Endometrial microvascular endothelial cells (primary cell): ENCODE data around the gene DDN. TPM values are rescaled to one million over a fixed set of nuclear protein-coding genes. Genes with fewer than 3 reads are reported as not detected.

ENCODE experiments used
- in situ Hi-C: cut with HindIII; loops from 2 replicates; pipeline ENCODE4 v1.10.0; 2017; ENCODE audit warnings: low sequenced_read_pairs, low pct_unique_long_range_greater_than_20kb; ENCODE audit errors: inconsistent ontology term
- total RNA-seq: library from RNA; depleted of rRNA; stranded (reverse); fragments of >200 nt; gene quantifications from one replicate; pipeline ENCODE4 v1.2.3, GENCODE V29; 2015; ENCODE audit errors: inconsistent ontology term

The DDN gene
- total RNA-seq, 1 donor from 2014 or later = 0.93 TPM

GRCh38 chr12:48972213-48972951, 26.8 kb downstream of the DDN start:
- in situ Hi-C loops = no loop called here

GRCh38 chr12:48970702-48971334, 28.4 kb downstream of the DDN start:
- in situ Hi-C loops = no loop called here

- in situ Hi-C loops = no loop called here
These were observed 29.1 kb downstream of the DDN start for GRCh38 chr12:48969833-48970701.

- in situ Hi-C loops = no loop called here
These were observed 29.9 kb downstream of the DDN start for GRCh38 chr12:48969160-48969771.

GRCh38 chr12:48968467-48968866, 30.7 kb downstream of the DDN start:
- in situ Hi-C loops = no loop called here

GRCh38 chr12:48967991-48968390, 31.2 kb downstream of the DDN start:
- in situ Hi-C loops = no loop called here

GRCh38 chr12:48966177-48966895, 32.8 kb downstream of the DDN start:
- in situ Hi-C loops = no loop called here

- in situ Hi-C loops = no loop called here
These were observed 33.8 kb downstream of the DDN start for GRCh38 chr12:48965298-48965838.

- in situ Hi-C loops = no loop called here
These were observed 37.4 kb downstream of the DDN start for GRCh38 chr12:48961801-48962200.

- in situ Hi-C loops = no loop called here
These were observed 37.8 kb downstream of the DDN start for GRCh38 chr12:48961331-48961730.

GRCh38 chr12:48960834-48961233, 38.3 kb downstream of the DDN start:
- in situ Hi-C loops = no loop called here

GRCh38 chr12:48958049-48958388, 41.2 kb downstream of the DDN start:
- in situ Hi-C loops = no loop called here

GRCh38 chr12:48957141-48958048, 41.8 kb downstream of the DDN start, which contains the start of gene ARF3:
TSS of gene ARF3 (minus strand) at chr12:48957487. CDS start at chr12:48941095, 16,392 bp downstream.
- in situ Hi-C loops = no loop called here

- in situ Hi-C loops = no loop called here
These were observed 42.7 kb downstream of the DDN start for GRCh38 chr12:48956279-48957140.

GRCh38 chr12:48954841-48955501, 44.2 kb downstream of the DDN start:
- in situ Hi-C loops = no loop called here

GRCh38 chr12:48954061-48954460, 45.1 kb downstream of the DDN start:
- in situ Hi-C loops = no loop called here
